Ramos (cell line): Measurements from ENCODE around the gene TECTA.
"Not testable (repeated sequence)": the region's sequence is repeated elsewhere in the genome, so short reads cannot be mapped to it uniquely, and the experiment has no call there.

Source experiments
- in situ Hi-C: fragments of 300-500 bp; cut with MboI; formaldehyde crosslinking; loops from one replicate; pipeline ENCODE4 v1.14.3; 2022; ENCODE audit warnings: low sequenced_read_pairs; ENCODE audit not compliant: unreplicated experiment

TECTA gene

DNA sequence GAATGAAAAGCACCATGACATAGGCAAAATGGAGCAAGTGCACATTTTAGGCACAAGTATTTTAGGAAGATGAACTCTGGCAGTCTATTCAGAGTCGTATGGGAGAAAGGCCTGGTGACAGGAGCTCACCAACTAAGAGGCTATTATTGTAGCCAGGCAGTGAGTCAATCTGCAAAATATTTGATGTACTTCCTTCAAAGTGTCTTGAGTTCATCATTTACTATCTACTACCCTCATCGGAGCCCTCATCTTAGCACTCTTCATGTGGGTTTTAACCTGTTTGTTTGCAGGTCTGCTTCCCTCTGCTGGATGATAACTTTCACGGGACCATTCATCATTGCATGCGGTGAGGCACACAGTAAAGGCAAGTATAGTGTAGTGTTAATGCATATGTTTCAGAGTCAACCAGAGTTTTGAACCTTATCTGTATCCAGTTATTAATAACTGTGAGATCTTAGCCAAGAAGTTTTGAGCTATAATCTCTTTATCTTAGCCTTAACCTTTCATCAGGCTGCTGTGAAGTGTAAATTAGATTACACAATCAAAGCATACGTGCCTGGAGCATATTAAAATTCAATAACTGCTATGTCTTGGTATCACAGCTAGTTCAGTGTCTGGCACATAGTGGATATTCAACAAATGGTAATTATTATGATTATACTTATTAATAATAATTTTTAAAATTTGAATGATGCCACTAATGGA, 120.6 kb downstream of the TECTA start:
- in situ Hi-C loops = no loop called here

DNA sequence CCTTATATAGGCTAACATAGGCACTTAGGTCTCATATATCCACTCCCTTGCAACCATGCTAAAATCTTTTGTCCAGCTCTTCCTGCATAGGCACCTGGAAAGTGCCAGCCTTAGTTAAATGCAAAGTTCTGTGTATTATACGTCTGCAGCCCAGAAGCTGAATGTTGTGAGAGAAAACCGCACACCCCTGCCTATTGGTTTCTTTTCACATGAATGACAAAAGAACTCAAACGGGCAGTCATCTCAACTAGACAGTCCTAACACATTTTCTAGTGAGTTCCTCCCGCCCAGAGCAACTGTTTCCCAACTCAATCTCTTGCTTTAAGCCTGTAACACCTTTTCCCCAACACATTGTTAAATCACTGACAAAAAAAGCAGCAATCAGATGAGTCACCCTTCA, 122.1 kb downstream of the TECTA start:
- in situ Hi-C loops = no loop called here

DNA sequence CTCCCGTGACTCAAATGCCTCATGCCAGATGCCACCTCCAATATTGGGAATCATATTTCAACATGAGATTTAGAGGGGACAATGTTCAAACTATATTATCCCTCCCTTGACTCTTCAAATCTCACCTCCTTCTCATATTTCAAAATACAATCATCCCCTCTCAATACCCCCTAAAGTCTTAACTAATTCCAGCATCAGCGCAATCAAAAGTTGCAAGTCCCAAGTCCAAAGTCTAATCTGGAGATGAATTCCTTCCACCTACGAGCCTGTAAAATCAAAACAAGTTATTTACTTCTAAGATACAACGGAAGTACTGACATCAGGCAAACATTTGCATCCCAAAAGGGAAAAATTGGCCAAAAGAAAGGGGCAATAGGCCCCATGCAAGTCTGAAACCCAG, 124.3 kb downstream of the TECTA start:
- in situ Hi-C loops = no loop called here

DNA sequence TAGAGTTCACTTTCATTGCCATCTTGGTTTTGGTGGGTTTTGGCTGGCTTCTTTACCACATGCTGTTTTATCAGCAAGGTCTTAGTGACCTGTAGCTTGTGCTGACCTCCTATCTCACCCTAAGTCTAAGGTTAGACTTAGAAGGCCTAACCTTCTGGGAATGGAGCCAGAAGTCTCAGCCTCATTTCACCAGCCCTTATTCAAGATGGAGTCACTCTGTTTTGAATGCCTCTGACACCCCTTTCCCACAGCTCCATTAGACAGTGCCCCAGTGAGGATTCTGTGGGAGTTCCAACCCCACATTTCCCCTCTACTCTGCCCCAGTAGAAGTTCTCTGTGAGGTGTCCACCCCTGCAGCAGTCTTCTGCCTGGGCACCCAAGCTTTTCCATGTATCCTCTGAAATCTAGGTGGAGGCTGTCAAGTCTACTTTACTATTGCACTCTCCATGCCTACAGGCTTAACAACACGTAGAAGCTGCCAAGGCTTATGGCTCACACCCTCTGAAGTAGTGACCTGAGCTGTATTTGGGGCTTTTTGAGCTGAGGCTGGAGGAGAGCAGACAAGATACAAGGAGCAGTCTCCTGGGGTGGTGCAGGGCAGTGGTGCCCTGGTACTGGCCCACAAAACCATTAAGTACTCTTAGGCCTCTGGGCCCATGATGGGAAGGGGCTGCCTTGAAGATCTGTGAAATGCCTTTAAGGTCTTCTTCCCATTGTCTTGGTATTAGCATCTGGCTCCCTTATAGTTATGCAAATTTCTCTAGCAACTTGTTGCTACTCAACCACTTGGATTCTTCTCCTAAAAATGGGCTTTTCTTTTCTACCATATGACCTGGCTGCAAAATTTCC, 125.6 kb downstream of the TECTA start:
- in situ Hi-C loops = no loop called here

GRCh38 chr11:121228851-121229250, 127.8 kb downstream of the TECTA start:
- in situ Hi-C loops = no loop called here

- in situ Hi-C loops = no loop called here
Measured at GRCh38 chr11:121229495-121230215, 128.6 kb downstream of the TECTA start.

DNA sequence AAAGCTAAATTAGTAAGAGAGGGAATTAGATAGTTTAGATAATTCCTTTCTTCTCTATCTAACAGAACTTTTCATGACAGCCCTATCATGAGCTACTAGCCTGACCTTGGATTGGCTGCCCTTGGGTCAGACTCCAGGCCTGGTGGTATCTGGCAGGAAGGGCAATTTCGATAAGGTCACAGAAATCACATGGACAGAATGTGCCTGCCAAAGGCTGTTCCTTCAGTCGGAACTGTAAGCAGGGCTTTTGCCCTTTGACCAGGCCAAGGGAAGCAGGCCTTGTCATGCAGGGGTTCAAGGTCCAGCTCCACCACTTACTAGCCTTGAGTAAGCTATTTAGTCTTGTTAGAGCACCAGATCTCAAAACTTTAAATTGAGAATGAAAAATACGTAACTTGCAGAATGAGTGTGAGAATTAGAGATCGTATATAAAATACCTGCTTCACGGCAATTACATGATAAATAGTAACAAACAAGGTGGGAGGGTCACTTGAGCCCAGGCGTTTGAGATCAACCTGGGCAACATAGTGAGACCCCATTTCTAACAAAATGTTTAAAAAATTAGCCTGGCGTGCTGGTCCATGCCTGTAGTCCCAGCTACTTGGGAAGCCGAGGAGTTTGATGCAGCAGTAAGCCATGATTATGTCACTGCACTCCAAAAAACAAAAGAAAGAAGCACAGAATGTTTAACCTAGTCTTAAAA, 130.7 kb downstream of the TECTA start:
- in situ Hi-C loops = no loop called here

DNA sequence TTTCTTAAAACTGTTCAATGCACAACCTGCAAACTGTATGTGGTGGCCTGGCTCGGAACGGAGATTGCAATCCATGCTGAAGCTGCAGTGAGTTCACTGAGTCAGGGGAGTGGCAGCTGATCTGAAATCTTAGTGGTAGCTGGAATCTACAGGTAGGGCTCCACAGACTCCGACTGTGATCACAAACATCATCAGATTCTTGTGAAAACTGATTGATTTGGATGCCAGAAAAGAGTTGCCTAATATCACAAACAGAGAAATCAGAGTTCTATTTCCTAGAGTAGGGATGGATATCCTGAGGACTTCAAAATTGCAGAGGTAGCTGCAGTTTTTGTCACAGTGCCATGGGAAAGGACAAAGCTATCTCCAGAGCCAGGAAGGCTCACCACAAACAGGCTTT, 134.0 kb downstream of the TECTA start:
- in situ Hi-C loops = no loop called here

DNA sequence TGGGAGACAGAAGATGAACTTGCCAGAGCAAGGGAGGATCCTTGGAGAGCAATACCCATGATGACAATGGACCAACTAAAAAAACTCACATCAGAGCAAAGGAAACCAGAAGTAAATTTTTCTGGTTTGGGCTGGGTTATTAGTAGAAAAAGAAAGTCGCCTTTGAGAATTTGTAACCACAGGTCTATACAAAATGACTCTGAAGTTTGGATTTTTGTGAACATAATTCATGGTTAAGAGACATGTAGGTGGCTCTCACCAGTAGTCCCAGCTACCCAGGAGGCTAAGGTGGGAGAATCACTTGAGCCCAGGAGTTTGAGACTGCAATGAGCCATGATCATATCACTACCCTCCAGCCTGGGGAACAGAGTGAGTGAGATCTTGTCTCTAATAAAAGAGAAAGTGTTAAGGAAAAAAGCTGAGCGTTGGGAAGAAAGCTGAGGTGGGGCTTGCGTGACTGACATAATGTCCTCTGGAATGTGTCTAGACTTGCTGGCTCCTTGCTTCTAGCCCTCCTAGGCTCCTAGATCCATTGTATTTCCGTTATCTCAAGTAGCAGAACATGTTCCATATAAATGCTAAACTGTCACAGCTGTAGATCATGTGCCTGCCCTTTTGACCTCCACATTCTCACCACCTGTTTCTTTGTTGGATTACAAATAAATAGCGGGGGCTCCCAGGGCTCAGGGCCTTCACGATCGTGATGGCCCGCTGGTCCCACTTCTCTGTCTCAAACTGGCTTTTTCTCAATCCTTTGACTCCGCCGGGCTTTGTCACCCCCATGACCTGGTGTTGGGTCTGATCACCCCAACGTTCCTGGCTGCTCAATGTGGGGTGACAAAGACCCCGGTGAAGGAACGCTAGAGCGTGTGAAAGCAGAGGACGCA, 135.3 kb downstream of the TECTA start:
- in situ Hi-C loops = no loop called here

GRCh38 chr11:121237247-121237646, 136.2 kb downstream of the TECTA start:
- in situ Hi-C loops = not testable (repeated sequence)

DNA sequence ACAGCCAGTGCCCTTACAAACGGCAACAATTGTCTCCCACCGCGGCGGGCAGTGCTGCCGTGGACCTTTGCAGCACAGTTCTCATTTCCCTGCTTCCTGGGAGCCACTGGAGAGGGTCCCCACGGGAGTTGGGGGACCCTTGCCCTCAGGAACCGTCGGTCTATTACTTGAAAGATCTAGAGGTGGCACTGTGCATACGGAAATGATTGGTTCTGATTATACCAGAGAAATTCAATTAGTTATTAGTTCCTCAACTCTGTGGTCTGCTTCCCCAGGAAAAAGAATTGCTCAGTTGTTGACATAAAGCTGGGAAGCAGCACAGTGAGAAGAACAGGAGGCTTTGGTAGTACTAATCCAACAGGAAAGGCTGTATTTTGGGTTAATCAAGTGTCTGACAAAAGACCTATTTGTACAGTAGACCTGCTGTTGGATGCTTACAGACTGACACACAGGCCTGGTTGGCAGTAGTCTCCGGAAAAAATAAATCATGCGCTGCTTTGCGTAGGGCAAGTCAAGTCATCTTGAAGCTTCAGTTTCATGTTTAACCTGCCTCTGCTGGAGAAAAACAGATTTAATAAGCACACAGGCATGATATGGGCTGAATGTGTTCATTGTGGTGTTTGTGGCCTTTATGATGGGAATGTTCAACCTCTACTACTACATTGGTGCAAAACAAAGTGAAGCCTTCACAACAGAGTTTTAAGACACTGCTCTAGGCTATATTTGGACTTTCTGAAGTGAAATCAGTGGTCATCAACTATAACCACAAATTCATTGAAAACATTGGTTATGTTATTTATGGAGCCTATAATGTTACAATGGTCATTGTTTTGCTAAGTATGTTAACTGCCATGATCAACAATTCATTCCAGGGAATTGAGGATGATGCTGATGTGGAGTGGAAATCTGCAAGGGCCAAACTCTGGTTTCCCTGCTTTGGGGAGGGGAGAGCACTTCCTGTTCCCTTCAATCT, 136.9 kb downstream of the TECTA start:
- in situ Hi-C loops = no loop called here

DNA sequence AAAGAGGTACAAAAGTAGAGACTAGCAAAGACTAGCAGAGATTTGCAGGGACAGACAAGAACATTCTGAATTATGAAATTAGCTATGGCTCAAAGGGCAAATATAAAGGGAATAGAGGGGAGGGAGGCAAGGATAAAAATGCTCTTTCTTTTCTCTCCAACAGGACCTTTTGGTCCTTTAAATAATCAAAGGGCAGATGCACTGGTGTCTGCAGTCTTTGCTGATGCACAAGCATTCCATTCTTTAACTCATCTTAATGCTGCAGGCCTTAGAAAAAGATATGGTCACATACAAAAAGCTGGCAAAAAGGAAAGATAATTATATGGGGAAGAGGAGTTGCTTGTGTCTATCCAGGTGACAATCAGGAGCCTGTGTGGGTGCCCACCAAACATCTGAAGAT, 137.9 kb downstream of the TECTA start:
- in situ Hi-C loops = no loop called here

GRCh38 chr11:121240001-121240400, 139.0 kb downstream of the TECTA start:
- in situ Hi-C loops = not testable (repeated sequence)

- in situ Hi-C loops = no loop called here
Measured at GRCh38 chr11:121240650-121241303, 139.7 kb downstream of the TECTA start.
